EH (cell line): ENCODE measurements around the gene TUBA8.
"Not testable (repeated sequence)": the region's sequence is repeated elsewhere in the genome, so short reads cannot be mapped to it uniquely, and the experiment has no call there.

ENCODE experiments used
- DNase-seq: peaks from one replicate; pipeline ENCODE4 v3.0.0-alpha.2; 2015; ENCODE audit warnings: low read depth

The TUBA8 gene

GRCh38 chr22:18110194-18110953 lies at the start of gene TUBA8:
TUBA8 (plus strand) TSS chr22:18110809; CDS start chr22:18110866, 57 bp downstream.
- DNase-seq: peak; percentile 40

GRCh38 chr22:18062421-18062820 lies 48.2 kb upstream of the TUBA8 start:
- no peak for DNase-seq

GRCh38 chr22:18063306-18063705 lies 47.3 kb upstream of the TUBA8 start:
- peak; percentile 94 for DNase-seq

- DNase-seq: not testable (repeated sequence)
Measured at GRCh38 chr22:18063715-18064114, 46.9 kb upstream of the TUBA8 start.

- DNase-seq: no peak
Measured at GRCh38 chr22:18064636-18065035, 46.0 kb upstream of the TUBA8 start.

- DNase-seq: no peak
Measured at GRCh38 chr22:18065256-18065655, 45.4 kb upstream of the TUBA8 start.

GRCh38 chr22:18066181-18066859 lies 44.3 kb upstream of the TUBA8 start:
- DNase-seq: no peak

GRCh38 chr22:18067121-18067520 lies 43.5 kb upstream of the TUBA8 start:
- no peak for DNase-seq

- DNase-seq: peak; percentile 29
Measured at GRCh38 chr22:18067548-18068341, 42.9 kb upstream of the TUBA8 start.

GRCh38 chr22:18068381-18068988 lies 42.1 kb upstream of the TUBA8 start:
- DNase-seq: peak; percentile 91

- no peak for DNase-seq
Measured at GRCh38 chr22:18069041-18069440, 41.6 kb upstream of the TUBA8 start.

- no peak for DNase-seq
Measured at GRCh38 chr22:18070041-18070440, 40.6 kb upstream of the TUBA8 start.

- no peak for DNase-seq
Measured at GRCh38 chr22:18070556-18071306, 39.9 kb upstream of the TUBA8 start.

GRCh38 chr22:18071307-18071967 lies 39.2 kb upstream of the TUBA8 start:
- not testable (repeated sequence) for DNase-seq

GRCh38 chr22:18071968-18072310 lies 38.7 kb upstream of the TUBA8 start:
- DNase-seq: no peak

- no peak for DNase-seq
Measured at GRCh38 chr22:18073467-18073866, 37.1 kb upstream of the TUBA8 start.

- DNase-seq: not testable (repeated sequence)
Measured at GRCh38 chr22:18073927-18074326, 36.7 kb upstream of the TUBA8 start.

GRCh38 chr22:18075101-18075719 lies 35.4 kb upstream of the TUBA8 start:
- no peak for DNase-seq

GRCh38 chr22:18075720-18076497 lies 34.7 kb upstream of the TUBA8 start:
- DNase-seq: peak; percentile 89
